Measurements from ENCODE around the gene AACS. TPM values are rescaled to one million over a fixed set of nuclear protein-coding genes. Genes with fewer than 3 reads are reported as not detected.

The AACS gene
- total RNA-seq, 1 donor from 2014 or later: 34.6 TPM

GRCh38 chr12:125162489-125163028, 97.3 kb downstream of the AACS start:
- Mint-ChIP-seq H3K36me3 (no peaks in the 10 kb centered on the region), H3K4me3 (no peak overlapping the region), H3K27ac (no peak overlapping the region), H3K27me3 (ENCODE audit: low read depth) (peaks cover 6% of the 10 kb centered on the region), H3K9me3 (peaks cover 6% of the 10 kb centered on the region), H3K4me1 (no peaks in the 10 kb centered on the region)
- TF ChIP-seq CTCF (IDR thresholded peaks at IDR 0.05; ENCODE audit: unreplicated experiment): no peak
- no peak for DNase-seq (ENCODE audit: low spot score in 2 of 2, unreplicated experiment in 2 of 2)

DNA sequence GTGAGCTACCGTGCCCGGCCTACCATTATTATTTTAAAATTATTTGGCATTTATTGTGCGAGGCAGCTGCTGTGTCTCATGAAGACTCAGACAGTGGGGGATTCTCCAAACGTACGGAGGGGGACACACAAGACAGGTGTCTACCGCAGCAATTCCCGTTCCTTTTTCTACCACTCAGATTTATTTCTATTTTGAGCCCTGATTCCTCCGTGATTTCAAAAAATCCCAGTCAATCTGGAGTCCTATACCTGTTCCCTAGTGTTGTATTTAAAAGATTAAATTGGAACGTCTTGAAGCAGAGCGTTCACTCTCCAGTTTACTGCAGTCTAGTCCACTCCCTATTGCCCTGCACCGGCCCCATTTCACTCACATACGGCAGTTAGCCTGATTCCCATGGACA, 97.9 kb downstream of the AACS start:
- Mint-ChIP-seq H3K4me3 (no peak overlapping the region), H3K27me3 (ENCODE audit: low read depth) (peaks cover 11% of the 10 kb centered on the region), H3K27ac (no peak overlapping the region), H3K36me3 (no peaks in the 10 kb centered on the region), H3K4me1 (no peaks in the 10 kb centered on the region), H3K9me3 (peaks cover 3% of the 10 kb centered on the region)
- no peak for TF ChIP-seq CTCF (IDR thresholded peaks at IDR 0.05; ENCODE audit: unreplicated experiment)
- no peak for DNase-seq (ENCODE audit: low spot score in 2 of 2, unreplicated experiment in 2 of 2)

- no peak for DNase-seq (ENCODE audit: low spot score in 2 of 2, unreplicated experiment in 2 of 2)
- Mint-ChIP-seq H3K27ac (no peak overlapping the region), H3K36me3 (no peaks in the 10 kb centered on the region), H3K9me3 (no peaks in the 10 kb centered on the region), H3K4me1 (no peaks in the 10 kb centered on the region), H3K4me3 (no peak overlapping the region), H3K27me3 (ENCODE audit: low read depth) (peaks cover 11% of the 10 kb centered on the region)
- TF ChIP-seq CTCF (IDR thresholded peaks at IDR 0.05; ENCODE audit: unreplicated experiment): no peak
Observed at GRCh38 chr12:125164541-125164940, 99.3 kb downstream of the AACS start.

GRCh38 chr12:125166041-125166440, 100.8 kb downstream of the AACS start:
- H3K27ac Mint-ChIP-seq: no peak overlapping the region
- peaks cover 18% of the 10 kb centered on the region for H3K27me3 Mint-ChIP-seq (ENCODE audit: low read depth)
- TF ChIP-seq CTCF (IDR thresholded peaks at IDR 0.05; ENCODE audit: unreplicated experiment): no peak
- no peak overlapping the region for H3K4me3 Mint-ChIP-seq
- H3K9me3 Mint-ChIP-seq: no peaks in the 10 kb centered on the region
- H3K4me1 Mint-ChIP-seq: no peaks in the 10 kb centered on the region
- DNase-seq (ENCODE audit: low spot score in 2 of 2, unreplicated experiment in 2 of 2): no peak
- no peaks in the 10 kb centered on the region for H3K36me3 Mint-ChIP-seq

DNA sequence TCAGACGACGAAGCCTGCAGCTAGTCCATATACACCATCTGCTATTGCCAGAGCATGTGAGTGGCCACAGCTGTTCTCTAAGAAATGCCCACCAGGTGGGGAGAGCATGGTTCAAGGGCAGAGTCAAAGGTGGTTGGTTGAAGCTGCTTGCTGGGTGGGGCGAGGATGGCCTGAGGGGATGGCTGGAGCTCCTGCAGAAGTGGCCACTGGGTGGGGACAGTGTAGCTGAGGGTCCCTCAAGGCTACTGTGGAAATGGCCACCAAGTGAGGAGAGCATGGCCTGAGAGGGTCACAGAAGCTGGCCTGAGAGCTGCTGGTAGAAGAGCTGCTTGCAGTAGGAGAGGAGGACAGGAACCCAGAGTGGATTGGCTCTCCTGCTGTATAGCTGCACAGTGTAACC, 102.4 kb downstream of the AACS start:
- Mint-ChIP-seq H3K36me3 (no peaks in the 10 kb centered on the region), H3K4me1 (no peaks in the 10 kb centered on the region), H3K4me3 (no peak overlapping the region), H3K9me3 (no peaks in the 10 kb centered on the region), H3K27me3 (ENCODE audit: low read depth) (peaks cover 27% of the 10 kb centered on the region), H3K27ac (no peak overlapping the region)
- no peak for TF ChIP-seq CTCF (IDR thresholded peaks at IDR 0.05; ENCODE audit: unreplicated experiment)
- DNase-seq (ENCODE audit: low spot score in 2 of 2, unreplicated experiment in 2 of 2): no peak

GRCh38 chr12:125169451-125169850, 104.2 kb downstream of the AACS start:
- Mint-ChIP-seq H3K4me1 (no peaks in the 10 kb centered on the region), H3K9me3 (no peaks in the 10 kb centered on the region), H3K27me3 (ENCODE audit: low read depth) (peaks cover 28% of the 10 kb centered on the region), H3K4me3 (no peak overlapping the region), H3K36me3 (no peaks in the 10 kb centered on the region), H3K27ac (no peak overlapping the region)
- no peak for DNase-seq (ENCODE audit: low spot score in 2 of 2, unreplicated experiment in 2 of 2)
- TF ChIP-seq CTCF (IDR thresholded peaks at IDR 0.05; ENCODE audit: unreplicated experiment): no peak

All from mesothelial cell of epicardium (in vitro differentiated cells).